ENCODE data around the gene IVD. TPM values are rescaled to one million over a fixed set of nuclear protein-coding genes. Genes with fewer than 3 reads are reported as not detected.
A peak's percentile ranks its signal among the peaks of the same experiment; 100 is the strongest.

The IVD gene
- total and polyA plus RNA-seq, 12 donors, result 61.0 to 252 (median 140) TPM

DNA sequence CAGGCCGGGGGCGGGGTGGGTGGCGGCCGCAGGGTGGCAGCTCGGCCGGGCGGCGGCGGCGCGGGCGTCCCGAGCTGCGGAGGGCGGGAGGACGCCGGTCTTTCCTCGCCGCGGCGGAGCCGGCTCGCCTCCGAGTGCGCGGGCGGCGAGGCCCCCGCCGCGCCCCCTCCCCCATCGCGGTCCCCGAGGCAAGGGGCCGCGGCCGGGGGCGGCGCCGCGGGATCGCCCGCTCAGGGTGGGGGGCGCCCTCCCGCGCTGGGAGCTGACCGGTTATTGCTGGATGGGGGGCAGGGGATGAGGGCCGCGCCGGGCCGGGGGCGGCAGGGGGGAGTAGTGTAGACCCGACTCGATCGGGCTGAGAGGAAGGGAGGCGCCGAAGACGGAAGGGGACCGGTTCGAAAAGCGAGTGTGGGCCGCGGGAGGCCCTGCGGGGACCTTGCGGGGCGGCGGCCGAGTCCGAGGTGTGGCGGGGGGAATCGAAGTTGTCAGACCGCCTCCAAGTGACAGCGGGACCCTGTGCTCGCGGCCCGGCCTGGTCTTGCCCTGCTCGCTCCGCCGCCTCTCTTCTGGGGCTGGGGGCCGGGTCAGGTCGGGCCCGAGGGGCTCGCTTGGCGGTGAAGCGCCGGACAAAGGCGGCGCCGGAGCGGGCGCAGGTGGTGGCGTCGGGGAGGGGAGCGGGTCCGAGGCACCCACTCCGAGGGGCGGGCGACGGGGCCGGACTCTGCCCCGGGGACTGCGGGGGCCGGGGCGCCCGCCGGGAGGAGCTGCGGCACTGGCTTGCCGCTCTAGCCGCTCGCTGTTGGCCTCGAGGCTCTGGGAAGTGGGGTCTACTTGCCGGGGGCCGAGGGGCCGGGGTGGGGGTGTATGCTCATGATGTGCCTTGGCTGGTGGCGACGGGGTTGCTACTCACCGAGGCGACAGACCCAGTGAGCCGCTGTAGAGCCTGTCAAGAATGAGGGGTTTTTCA is 36.3 kb downstream of the IVD start:
- DNase-seq, result peak in 3 of 7 donors; percentile 49 to 59 (median 54)
- WGBS, 4 donors, result 0 to 2% (median 1%) methylated on average over 2 to 119 of the region's 119 CpGs; no CpG with 5 or more reads in 1 of the 4 donors
- TF ChIP-seq, protein P1, sequence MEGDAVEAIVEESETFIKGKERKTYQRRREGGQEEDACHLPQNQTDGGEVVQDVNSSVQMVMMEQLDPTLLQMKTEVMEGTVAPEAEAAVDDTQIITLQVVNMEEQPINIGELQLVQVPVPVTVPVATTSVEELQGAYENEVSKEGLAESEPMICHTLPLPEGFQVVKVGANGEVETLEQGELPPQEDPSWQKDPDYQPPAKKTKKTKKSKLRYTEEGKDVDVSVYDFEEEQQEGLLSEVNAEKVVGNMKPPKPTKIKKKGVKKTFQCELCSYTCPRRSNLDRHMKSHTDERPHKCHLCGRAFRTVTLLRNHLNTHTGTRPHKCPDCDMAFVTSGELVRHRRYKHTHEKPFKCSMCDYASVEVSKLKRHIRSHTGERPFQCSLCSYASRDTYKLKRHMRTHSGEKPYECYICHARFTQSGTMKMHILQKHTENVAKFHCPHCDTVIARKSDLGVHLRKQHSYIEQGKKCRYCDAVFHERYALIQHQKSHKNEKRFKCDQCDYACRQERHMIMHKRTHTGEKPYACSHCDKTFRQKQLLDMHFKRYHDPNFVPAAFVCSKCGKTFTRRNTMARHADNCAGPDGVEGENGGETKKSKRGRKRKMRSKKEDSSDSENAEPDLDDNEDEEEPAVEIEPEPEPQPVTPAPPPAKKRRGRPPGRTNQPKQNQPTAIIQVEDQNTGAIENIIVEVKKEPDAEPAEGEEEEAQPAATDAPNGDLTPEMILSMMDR (IDR thresholded peaks at IDR 0.05), result peak in 2 of 6 experiments; percentile 9 to 22
- TF ChIP-seq POLR2A (IDR thresholded peaks at IDR 0.05), result peak in 1 of 2 donors; percentile 7
- H3K27me3 ChIP-seq, result peaks cover 3% of the 10 kb centered on the region
- peak overlapping the region; percentile 60 to 94 (median 78) for H3K27ac ChIP-seq
- intact Hi-C loops (cut with DNase I), result no loop called here
- peaks cover 44 to 59% of the 10 kb centered on the region in 2 donors for H3K4me1 ChIP-seq (replicated peaks in 1 of 2)
- H3K36me3 ChIP-seq (replicated peaks in 1 of 2), result no peaks in the 10 kb centered on the region
- H3K4me3 ChIP-seq, result peak overlapping the region; percentile 10 to 99 (median 51)
- H3K9me3 ChIP-seq (replicated peaks in 1 of 3), result no peaks in the 10 kb centered on the region

DNA sequence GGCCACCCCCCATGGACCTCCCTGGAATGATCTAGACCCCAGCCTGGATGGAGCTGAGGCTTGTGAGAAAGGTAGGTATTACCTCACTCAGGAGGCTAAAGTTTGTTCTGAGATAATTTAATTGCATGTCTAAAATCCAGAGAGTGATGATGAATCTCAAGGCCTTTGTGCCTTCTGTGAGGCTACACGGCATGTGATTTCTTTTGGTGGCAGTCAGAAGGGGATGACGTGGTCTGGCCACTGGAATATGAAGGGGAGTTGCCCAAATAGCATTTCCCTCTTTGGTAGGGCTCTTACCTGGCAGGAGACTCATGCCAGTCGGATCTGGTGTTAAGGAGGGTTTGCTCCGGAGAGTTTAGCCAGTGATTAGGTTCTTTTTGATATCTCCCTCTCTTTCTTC is 37.7 kb downstream of the IVD start:
- Histone ChIP-seq H3K9me3 (replicated peaks in 1 of 3) (no peaks in the 10 kb centered on the region), H3K4me1 (replicated peaks in 1 of 2) (peaks cover 44 to 58% of the 10 kb centered on the region in 2 donors), H3K36me3 (replicated peaks in 1 of 2) (no peaks in the 10 kb centered on the region), H3K27ac (peak overlapping the region; percentile 60 to 89 (median 78)), H3K27me3 (no peaks in the 10 kb centered on the region), H3K4me3 (no peak overlapping the region)
- intact Hi-C loops (cut with DNase I), result no loop called here
- peak; percentile 62 to 80 (median 77) for DNase-seq
- 36 to 53% (median 45%) methylated on average over 4 of the region's 4 CpGs for WGBS, 4 donors
- TF ChIP-seq, protein P1 (IDR thresholded peaks at IDR 0.05), result no peak
- peak in 1 of 2 donors; percentile 75 for TF ChIP-seq POLR2A (IDR thresholded peaks at IDR 0.05)

DNA sequence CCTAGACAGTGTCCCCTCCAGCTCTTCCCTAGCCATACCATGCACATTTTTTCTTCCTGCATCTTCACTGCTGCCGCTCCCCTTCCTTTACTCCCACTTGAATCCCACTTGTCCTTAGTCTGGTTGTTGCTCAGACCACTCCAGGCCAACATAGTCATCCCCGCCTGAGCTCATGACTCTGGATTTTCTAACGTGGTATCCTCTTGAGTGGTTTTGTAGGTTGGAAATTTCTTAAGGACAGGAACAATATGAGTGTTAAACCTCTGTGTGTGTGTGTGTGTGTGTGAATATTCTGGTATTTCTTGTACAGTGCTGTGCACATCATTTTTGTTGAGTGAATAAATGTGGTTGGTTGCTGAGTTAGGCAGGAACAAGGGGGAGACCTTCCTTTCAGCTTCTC is 38.3 kb downstream of the IVD start:
- H3K9me3 ChIP-seq (replicated peaks in 1 of 3), result no peaks in the 10 kb centered on the region
- intact Hi-C loops (cut with DNase I), result no loop called here
- no peak for TF ChIP-seq POLR2A (IDR thresholded peaks at IDR 0.05)
- TF ChIP-seq, protein P1 (IDR thresholded peaks at IDR 0.05), result no peak
- no peak for DNase-seq
- H3K27ac ChIP-seq, result peak overlapping the region in 4 of 5 donors; percentile 60 to 89 (median 82)
- H3K27me3 ChIP-seq, result no peaks in the 10 kb centered on the region
- WGBS, 4 donors, result 83 to 87% (median 86%) methylated on average over 3 of the region's 3 CpGs
- H3K4me3 ChIP-seq, result no peak overlapping the region
- H3K36me3 ChIP-seq (replicated peaks in 1 of 2), result no peaks in the 10 kb centered on the region
- peaks cover 38 to 53% of the 10 kb centered on the region in 2 donors for H3K4me1 ChIP-seq (replicated peaks in 1 of 2)

DNA sequence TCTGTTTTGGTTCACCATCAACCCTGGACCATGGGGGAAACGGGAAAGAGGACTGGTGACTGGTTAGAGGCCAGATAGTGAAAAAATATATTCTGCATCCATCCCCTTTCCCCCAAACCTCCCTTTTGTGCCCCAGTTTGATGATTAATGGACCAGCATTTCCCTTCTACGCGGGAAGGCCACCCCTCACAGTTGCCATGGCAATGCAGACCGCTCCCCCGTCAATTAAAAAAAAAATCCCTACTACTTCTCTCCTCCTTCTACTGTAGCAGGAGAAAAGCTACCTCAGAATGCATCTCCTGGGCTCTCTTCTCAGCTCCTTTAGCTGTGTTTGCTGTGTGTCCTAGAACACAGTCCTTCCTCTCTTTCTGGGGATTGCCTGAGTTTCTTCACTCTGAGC is 39.1 kb downstream of the IVD start:
- TF ChIP-seq, protein P1 (IDR thresholded peaks at IDR 0.05), result no peak
- no peak for TF ChIP-seq POLR2A (IDR thresholded peaks at IDR 0.05)
- Histone ChIP-seq H3K27me3 (no peaks in the 10 kb centered on the region), H3K9me3 (replicated peaks in 1 of 3) (no peaks in the 10 kb centered on the region), H3K36me3 (replicated peaks in 1 of 2) (no peaks in the 10 kb centered on the region), H3K27ac (peak overlapping the region in 3 of 5 donors; percentile 13 to 89 (median 87)), H3K4me1 (replicated peaks in 1 of 2) (peaks cover 29 to 44% of the 10 kb centered on the region in 2 donors), H3K4me3 (no peak overlapping the region)
- WGBS, 4 donors, result 60 to 79% (median 66%) methylated on average over 5 of the region's 5 CpGs
- intact Hi-C loops (cut with DNase I), result no loop called here
- DNase-seq, result no peak
